ENCODE results near the gene DNAJB1. TPM values are rescaled to one million over a fixed set of nuclear protein-coding genes. Genes with fewer than 3 reads are reported as not detected.

DNAJB1 gene
- total and polyA plus RNA-seq, 4 donors = 34.8 to 95.8 (median 51.2) TPM

DNA sequence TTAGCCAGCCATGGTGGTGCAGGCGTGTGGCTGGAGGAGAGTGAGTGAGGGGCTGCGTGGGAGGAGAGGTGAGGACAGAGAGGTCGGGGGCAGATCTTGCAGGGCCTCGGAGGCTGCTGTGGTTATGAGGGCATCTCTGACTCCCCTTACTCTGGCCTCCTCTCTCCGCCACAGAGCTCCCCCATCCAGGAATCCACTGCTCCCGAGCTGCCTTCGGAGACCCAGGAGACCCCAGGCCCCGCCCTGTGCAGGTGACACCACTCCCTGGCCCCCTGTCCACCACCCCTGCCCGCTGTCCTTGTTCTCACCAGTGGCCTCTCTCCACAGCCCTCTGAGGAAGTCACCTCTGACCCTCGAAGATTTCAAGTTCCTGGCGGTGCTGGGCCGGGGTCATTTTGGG, 50.8 kb downstream of the DNAJB1 start:
- intact Hi-C loops (cut with DNase I) = no loop called here
- Histone ChIP-seq H3K4me3 (ENCODE audit: low read length in 2 of 2) (no peak overlapping the region), H3K27me3 (ENCODE audit: control insufficient read depth in 1 of 2, insufficient read depth in 2 of 2, low read length in 1 of 2) (no peaks in the 10 kb centered on the region), H3K27ac (ENCODE audit: low read depth in 1 of 2, low read length in 2 of 2) (no peak overlapping the region), H3K36me3 (ENCODE audit: control insufficient read depth in 1 of 2, insufficient read depth in 2 of 2, low read length in 1 of 2) (peaks cover 0 to 8% of the 10 kb centered on the region in 2 donors), H3K4me1 (ENCODE audit: control insufficient read depth in 1 of 2, insufficient read depth in 2 of 2, low read length in 2 of 2) (no peaks in the 10 kb centered on the region), H3K9me3 (ENCODE audit: control insufficient read depth, low read length) (no peaks in the 10 kb centered on the region)
- ATAC-seq (ENCODE audit: low FRiP score) = no peak
- WGBS, 2 donors = 83 to 88% methylated on average over 12 of the region's 12 CpGs
- DNase-seq = no peak

Small RNA genes within 50 kb of the gene (microRNA-seq; reads per million reads assigned to microRNA genes)
- 0.60 to 0.99 reads per million in 2 donors for gene MIR639

Other genes with a start within 250 kb of the DNAJB1 start
- 100 to 1,000 TPM; 158 to 337 TPM for gene ADGRE5, start 137.0 kb downstream of the DNAJB1 start, total RNA-seq
- gene ADGRE5, start 137.0 kb downstream of the DNAJB1 start, polyA plus RNA-seq = 10 to 100 TPM; 38.6 to 92.7 TPM
- 10 to 100 TPM; 45.0 to 49.5 TPM for gene DDX39A, start 99.1 kb downstream of the DNAJB1 start, total RNA-seq
- gene DDX39A, start 99.1 kb downstream of the DNAJB1 start, polyA plus RNA-seq = 10 to 100 TPM; 28.5 to 98.7 TPM
- 100 to 1,000 TPM; 106 to 112 TPM for gene PKN1, start 85.1 kb downstream of the DNAJB1 start, total RNA-seq
- 10 to 100 TPM; 38.7 to 68.1 TPM for gene PKN1, start 85.1 kb downstream of the DNAJB1 start, polyA plus RNA-seq
- gene PTGER1, start 43.0 kb downstream of the DNAJB1 start, total RNA-seq = 1 to 10 TPM; 2.3 to 4.4 TPM
- not detected for gene PTGER1, start 43.0 kb downstream of the DNAJB1 start, polyA plus RNA-seq
- gene GIPC1, start 22.3 kb downstream of the DNAJB1 start, total RNA-seq = 10 to 100 TPM; 42.3 to 53.0 TPM
- gene GIPC1, start 22.3 kb downstream of the DNAJB1 start, polyA plus RNA-seq = 100 to 1,000 TPM in 1 of 2 donors, 10 to 100 TPM in 1; 55.8 to 117 TPM
- 10 to 100 TPM; 40.1 to 64.4 TPM for gene TECR, start 11.2 kb upstream of the DNAJB1 start, total RNA-seq
- gene TECR, start 11.2 kb upstream of the DNAJB1 start, polyA plus RNA-seq = 100 to 1,000 TPM in 1 of 2 donors, 10 to 100 TPM in 1; 56.5 to 112 TPM
- 100 to 1,000 TPM; 118 to 126 TPM for gene NDUFB7, start 53.7 kb upstream of the DNAJB1 start, total RNA-seq
- gene NDUFB7, start 53.7 kb upstream of the DNAJB1 start, polyA plus RNA-seq = 100 to 1,000 TPM; 433 to 452 TPM
- under 1 TPM in 1 of 2 donors, not detected in 1; 0.18 TPM for gene CLEC17A, start 64.7 kb upstream of the DNAJB1 start, total RNA-seq
- not detected for gene CLEC17A, start 64.7 kb upstream of the DNAJB1 start, polyA plus RNA-seq
- gene ADGRE3, start 156.4 kb upstream of the DNAJB1 start, total RNA-seq = under 1 TPM in 1 of 2 donors, not detected in 1; 0.63 TPM
- gene ADGRE3, start 156.4 kb upstream of the DNAJB1 start, polyA plus RNA-seq = not detected
- gene ZNF333, start 171.7 kb upstream of the DNAJB1 start, total RNA-seq = 10 to 100 TPM; 31.8 to 33.6 TPM
- gene ZNF333, start 171.7 kb upstream of the DNAJB1 start, polyA plus RNA-seq = 10 to 100 TPM in 1 of 2 donors, 1 to 10 TPM in 1; 5.6 to 26.9 TPM

All from aorta (tissue), 5 donors.